ENCODE results near the gene TMEFF2.

The TMEFF2 gene

GRCh38 chr2:191899410-191899809 is 295.3 kb downstream of the TMEFF2 start:
- Histone ChIP-seq H3K4me1 (no peaks in the 10 kb centered on the region), H3K4me3 (ENCODE audit: low read depth, low read length) (no peak overlapping the region), H3K9ac (no peak overlapping the region), H3K79me2 (no peaks in the 10 kb centered on the region), H3K27me3 (ENCODE audit: control insufficient read depth, insufficient read depth, low read length) (no peaks in the 10 kb centered on the region), H3K27ac (no peak overlapping the region), H3K9me3 (ENCODE audit: control insufficient read depth, low read length) (no peaks in the 10 kb centered on the region), H3K4me2 (ENCODE audit: low read length) (no peak overlapping the region), H2AFZ (no peak overlapping the region), H3K36me3 (ENCODE audit: control insufficient read depth, insufficient read depth, low read length) (no peaks in the 10 kb centered on the region)
- no peak for TF ChIP-seq CTCF (IDR thresholded peaks at IDR 0.05)
